ENCODE data around the gene OR10G3.

Gene OR10G3

DNA sequence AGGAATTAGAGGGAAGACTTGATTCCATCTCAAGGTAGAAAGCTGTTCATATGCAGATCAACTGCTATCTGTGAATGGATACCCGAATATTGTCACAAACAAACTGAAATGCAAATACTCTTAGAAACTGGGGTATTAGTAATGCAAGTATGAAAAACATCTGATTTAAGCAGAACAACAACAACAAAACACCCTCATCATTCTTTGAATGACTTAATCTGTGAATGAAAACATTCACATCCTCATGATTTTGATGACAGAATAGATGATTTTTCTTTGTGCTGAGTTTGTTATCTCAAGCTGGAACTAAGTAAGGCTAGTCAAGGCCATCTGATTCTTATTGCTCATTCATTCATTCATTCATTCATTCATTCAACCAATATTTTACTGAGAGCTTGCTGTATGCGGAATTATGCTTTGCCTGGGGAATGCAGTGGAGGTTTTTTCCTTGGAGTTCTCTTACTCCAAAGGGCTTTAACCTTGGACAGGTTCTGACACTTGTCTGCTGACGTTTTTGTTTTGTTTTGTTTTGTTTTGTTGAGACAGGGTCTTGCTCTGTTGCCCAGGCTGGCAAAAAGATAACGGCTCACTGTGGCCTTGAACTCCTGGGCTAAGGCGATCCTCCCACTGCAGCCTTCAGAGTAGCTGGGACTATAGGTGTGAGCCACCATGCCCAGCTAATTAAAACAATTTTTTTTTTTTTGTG, 23.3 kb downstream of the OR10G3 start:
- TF ChIP-seq, protein P1, sequence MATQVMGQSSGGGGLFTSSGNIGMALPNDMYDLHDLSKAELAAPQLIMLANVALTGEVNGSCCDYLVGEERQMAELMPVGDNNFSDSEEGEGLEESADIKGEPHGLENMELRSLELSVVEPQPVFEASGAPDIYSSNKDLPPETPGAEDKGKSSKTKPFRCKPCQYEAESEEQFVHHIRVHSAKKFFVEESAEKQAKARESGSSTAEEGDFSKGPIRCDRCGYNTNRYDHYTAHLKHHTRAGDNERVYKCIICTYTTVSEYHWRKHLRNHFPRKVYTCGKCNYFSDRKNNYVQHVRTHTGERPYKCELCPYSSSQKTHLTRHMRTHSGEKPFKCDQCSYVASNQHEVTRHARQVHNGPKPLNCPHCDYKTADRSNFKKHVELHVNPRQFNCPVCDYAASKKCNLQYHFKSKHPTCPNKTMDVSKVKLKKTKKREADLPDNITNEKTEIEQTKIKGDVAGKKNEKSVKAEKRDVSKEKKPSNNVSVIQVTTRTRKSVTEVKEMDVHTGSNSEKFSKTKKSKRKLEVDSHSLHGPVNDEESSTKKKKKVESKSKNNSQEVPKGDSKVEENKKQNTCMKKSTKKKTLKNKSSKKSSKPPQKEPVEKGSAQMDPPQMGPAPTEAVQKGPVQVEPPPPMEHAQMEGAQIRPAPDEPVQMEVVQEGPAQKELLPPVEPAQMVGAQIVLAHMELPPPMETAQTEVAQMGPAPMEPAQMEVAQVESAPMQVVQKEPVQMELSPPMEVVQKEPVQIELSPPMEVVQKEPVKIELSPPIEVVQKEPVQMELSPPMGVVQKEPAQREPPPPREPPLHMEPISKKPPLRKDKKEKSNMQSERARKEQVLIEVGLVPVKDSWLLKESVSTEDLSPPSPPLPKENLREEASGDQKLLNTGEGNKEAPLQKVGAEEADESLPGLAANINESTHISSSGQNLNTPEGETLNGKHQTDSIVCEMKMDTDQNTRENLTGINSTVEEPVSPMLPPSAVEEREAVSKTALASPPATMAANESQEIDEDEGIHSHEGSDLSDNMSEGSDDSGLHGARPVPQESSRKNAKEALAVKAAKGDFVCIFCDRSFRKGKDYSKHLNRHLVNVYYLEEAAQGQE (IDR thresholded peaks at IDR 0.05; ENCODE audit: insufficient read depth in 1 of 2, low read depth in 2 of 2, low read length in 2 of 2) = no peak
- TF ChIP-seq POLR2AphosphoS5 (IDR thresholded peaks at IDR 0.05; ENCODE audit: low read depth, low read length) = no peak
- TF ChIP-seq FOXP2 (optimal IDR thresholded peaks at IDR 0.05; ENCODE audit: borderline replicate concordance, extremely low read depth, extremely low read length, insufficient read depth) = no peak
- no peak for TF ChIP-seq TAF1 (IDR thresholded peaks at IDR 0.05; ENCODE audit: borderline replicate concordance, insufficient read depth, low read length)
- no peak for TF ChIP-seq SIN3A (IDR thresholded peaks at IDR 0.05; ENCODE audit: borderline replicate concordance, insufficient read depth, low read length)

DNA sequence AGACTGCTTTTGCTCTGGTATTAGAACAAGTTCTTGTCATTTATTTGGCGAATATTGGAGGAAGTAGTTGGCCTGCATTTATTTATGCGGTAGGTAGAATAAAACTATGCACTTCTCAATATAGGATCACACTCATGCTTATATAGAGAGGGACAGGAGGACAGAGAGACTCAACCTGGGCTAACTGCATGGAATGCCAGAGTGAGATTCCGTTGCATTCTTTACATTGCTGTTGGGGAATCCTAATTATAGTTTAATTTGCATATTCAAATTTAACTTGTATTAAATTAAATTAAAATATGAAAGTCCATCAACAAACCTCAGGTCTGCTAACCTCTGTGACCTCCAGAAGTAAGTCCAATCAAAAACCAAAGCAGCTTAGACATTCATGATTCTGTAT, 26.6 kb downstream of the OR10G3 start:
- TF ChIP-seq, protein P1 (IDR thresholded peaks at IDR 0.05; ENCODE audit: insufficient read depth in 1 of 2, low read depth in 2 of 2, low read length in 2 of 2) = no peak
- TF ChIP-seq FOXP2 (optimal IDR thresholded peaks at IDR 0.05; ENCODE audit: borderline replicate concordance, extremely low read depth, extremely low read length, insufficient read depth) (no peak), SIN3A (IDR thresholded peaks at IDR 0.05; ENCODE audit: borderline replicate concordance, insufficient read depth, low read length) (no peak), POLR2AphosphoS5 (IDR thresholded peaks at IDR 0.05; ENCODE audit: low read depth, low read length) (no peak), TAF1 (IDR thresholded peaks at IDR 0.05; ENCODE audit: borderline replicate concordance, insufficient read depth, low read length) (no peak)

DNA sequence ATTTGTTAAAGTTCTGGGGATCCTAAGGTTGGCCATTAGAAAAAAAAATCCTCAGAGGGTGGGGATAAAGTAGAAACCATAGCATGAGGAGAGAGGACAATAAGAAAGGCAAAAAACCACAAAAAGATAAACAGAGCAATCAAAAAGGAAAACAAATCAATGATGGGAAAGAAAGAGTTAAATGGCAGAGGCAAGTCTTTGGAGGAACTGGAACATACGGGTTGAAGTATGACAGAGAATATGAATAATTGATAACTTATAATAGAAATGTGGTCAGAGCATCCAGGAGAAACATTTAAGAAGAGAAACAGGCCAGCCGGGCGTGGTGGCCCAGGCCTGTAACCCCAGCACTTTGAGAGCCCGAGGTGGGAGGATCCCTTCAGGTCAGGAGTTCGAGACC, 35.9 kb downstream of the OR10G3 start:
- no peak for TF ChIP-seq FOXP2 (optimal IDR thresholded peaks at IDR 0.05; ENCODE audit: borderline replicate concordance, extremely low read depth, extremely low read length, insufficient read depth)
- TF ChIP-seq, protein P1 (IDR thresholded peaks at IDR 0.05; ENCODE audit: insufficient read depth in 1 of 2, low read depth in 2 of 2, low read length in 2 of 2) = no peak
- no peak for TF ChIP-seq TAF1 (IDR thresholded peaks at IDR 0.05; ENCODE audit: borderline replicate concordance, insufficient read depth, low read length)
- TF ChIP-seq SIN3A (IDR thresholded peaks at IDR 0.05; ENCODE audit: borderline replicate concordance, insufficient read depth, low read length) = no peak
- TF ChIP-seq POLR2AphosphoS5 (IDR thresholded peaks at IDR 0.05; ENCODE audit: low read depth, low read length) = no peak

DNA sequence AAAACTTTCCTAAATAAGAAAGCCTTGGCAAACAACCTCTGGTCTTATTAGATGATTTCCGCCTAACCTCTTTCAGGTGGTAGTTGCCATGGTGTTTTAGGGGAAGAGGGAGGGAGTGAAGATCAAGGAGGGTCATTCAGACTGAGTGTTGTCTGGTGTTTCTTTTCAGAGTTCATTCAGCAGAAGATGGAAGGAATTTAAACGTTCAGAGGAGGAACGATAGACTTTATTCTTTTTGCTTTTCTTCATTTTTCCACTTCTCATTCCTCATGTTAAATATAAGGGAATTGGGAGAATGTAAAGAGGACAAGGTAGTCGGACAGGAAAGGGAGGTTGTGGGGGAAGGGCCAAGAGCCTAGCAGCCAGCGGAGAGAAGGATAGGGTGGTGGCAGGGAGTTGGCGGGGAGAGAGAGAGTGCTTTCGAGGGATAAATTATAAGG, 36.3 kb downstream of the OR10G3 start:
- TF ChIP-seq TAF1 (IDR thresholded peaks at IDR 0.05; ENCODE audit: borderline replicate concordance, insufficient read depth, low read length) (no peak), FOXP2 (optimal IDR thresholded peaks at IDR 0.05; ENCODE audit: borderline replicate concordance, extremely low read depth, extremely low read length, insufficient read depth) (no peak), SIN3A (IDR thresholded peaks at IDR 0.05; ENCODE audit: borderline replicate concordance, insufficient read depth, low read length) (no peak), POLR2AphosphoS5 (IDR thresholded peaks at IDR 0.05; ENCODE audit: low read depth, low read length) (no peak)
- TF ChIP-seq, protein P1 (IDR thresholded peaks at IDR 0.05; ENCODE audit: insufficient read depth in 1 of 2, low read depth in 2 of 2, low read length in 2 of 2) = no peak
